ENCODE results near the gene TUBGCP2. TPM values are rescaled to one million over a fixed set of nuclear protein-coding genes. Genes with fewer than 3 reads are reported as not detected.

TUBGCP2 gene
- total and polyA plus RNA-seq, 9 of the 15 experiments (the other 6 are each of a cell fraction or from before 2014, with no cell fraction given) = 4.3 to 56.6 (median 28.4) TPM

DNA sequence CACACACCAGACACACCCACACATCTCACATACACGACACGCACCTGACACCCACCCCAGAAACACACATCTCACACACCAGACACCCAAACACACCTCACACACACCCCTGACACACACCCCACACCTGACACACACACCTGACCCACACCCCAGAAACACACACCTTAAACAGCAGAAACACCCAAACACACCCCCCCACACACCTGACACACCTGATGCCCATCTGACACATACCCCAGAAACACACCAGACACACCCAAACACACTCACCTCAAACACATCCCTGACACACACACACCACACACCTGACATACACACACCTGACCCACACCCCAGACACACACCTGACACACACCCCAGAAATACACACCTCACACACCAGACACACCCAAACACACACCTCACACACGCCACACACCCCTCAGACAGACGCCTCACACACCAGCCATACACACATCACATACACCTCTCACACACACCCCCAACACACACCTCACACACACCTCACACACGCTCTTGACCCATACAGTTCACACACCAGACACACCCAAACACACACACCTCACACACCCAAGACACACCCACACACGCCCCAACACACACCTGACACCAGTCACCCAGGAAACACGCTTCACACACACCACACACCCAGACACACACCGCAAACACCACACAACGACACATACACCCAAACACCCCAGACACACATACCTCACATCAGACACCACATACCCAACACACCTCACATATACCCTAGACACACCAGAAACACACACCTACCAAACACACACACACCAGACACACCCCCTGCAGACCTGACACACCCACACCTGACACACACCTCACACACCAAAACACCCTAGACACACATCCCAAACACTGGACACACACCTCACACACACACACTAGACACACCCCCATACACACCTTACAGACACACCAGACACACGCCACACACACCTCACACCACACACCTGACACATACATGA lies 29.7 kb upstream of the TUBGCP2 start (continued):
- TF ChIP-seq, protein P1, sequence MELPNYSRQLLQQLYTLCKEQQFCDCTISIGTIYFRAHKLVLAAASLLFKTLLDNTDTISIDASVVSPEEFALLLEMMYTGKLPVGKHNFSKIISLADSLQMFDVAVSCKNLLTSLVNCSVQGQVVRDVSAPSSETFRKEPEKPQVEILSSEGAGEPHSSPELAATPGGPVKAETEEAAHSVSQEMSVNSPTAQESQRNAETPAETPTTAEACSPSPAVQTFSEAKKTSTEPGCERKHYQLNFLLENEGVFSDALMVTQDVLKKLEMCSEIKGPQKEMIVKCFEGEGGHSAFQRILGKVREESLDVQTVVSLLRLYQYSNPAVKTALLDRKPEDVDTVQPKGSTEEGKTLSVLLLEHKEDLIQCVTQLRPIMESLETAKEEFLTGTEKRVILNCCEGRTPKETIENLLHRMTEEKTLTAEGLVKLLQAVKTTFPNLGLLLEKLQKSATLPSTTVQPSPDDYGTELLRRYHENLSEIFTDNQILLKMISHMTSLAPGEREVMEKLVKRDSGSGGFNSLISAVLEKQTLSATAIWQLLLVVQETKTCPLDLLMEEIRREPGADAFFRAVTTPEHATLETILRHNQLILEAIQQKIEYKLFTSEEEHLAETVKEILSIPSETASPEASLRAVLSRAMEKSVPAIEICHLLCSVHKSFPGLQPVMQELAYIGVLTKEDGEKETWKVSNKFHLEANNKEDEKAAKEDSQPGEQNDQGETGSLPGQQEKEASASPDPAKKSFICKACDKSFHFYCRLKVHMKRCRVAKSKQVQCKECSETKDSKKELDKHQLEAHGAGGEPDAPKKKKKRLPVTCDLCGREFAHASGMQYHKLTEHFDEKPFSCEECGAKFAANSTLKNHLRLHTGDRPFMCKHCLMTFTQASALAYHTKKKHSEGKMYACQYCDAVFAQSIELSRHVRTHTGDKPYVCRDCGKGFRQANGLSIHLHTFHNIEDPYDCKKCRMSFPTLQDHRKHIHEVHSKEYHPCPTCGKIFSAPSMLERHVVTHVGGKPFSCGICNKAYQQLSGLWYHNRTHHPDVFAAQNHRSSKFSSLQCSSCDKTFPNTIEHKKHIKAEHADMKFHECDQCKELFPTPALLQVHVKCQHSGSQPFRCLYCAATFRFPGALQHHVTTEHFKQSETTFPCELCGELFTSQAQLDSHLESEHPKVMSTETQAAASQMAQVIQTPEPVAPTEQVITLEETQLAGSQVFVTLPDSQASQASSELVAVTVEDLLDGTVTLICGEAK (IDR thresholded peaks at IDR 0.05) = no peak
- TF ChIP-seq, protein P1 (CRISPR knock-in tag; IDR thresholded peaks at IDR 0.05) = no peak
